Ishikawa (cell line): ENCODE data around the gene CDC5L.

Experiments used
- EP300 ChIP-seq: IDR thresholded peaks from 2 replicates; pipeline ENCODE4 v1.6.1; 2012; ENCODE audit warnings: borderline replicate concordance
- FOXM1 ChIP-seq: IDR thresholded peaks from 2 replicates; pipeline ENCODE4 v1.6.1; 2012; ENCODE audit warnings: low read depth, borderline replicate concordance
- TAF1 ChIP-seq: IDR thresholded peaks from 2 replicates; pipeline ENCODE4 v1.6.1; 2012; ENCODE audit warnings: low read depth, mild to moderate bottlenecking
- TF ChIP-seq, protein P1 (sequence below): IDR thresholded peaks from 2 replicates; pipeline ENCODE4 v1.6.1; 2012
- TF ChIP-seq, protein P2 (sequence below): IDR thresholded peaks from 2 replicates; pipeline ENCODE4 v1.6.1; 2012; ENCODE audit warnings: low read depth, mild to moderate bottlenecking

DNA sequence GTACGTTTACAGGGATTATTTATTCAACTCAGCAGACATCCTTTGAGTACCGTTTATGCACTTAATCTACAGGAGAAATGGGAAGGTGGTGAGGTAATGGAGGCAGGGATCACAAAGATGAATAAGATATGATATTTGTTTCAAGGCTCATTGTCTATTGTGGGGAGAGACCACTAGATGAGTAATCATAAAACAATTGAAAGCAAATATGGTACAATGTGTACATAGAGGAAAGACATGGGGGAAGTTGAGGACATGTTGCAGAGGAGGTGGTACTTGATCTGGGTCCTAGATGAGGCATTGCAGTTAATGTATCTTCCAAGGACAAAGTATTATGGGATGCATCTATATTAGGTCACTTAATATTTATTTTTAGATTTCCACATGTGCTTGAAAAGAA, 13.7 kb upstream of the CDC5L start:
- TF ChIP-seq, protein P1, sequence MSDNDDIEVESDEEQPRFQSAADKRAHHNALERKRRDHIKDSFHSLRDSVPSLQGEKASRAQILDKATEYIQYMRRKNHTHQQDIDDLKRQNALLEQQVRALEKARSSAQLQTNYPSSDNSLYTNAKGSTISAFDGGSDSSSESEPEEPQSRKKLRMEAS, result no peak
- TF ChIP-seq FOXM1 (no peak), TAF1 (no peak), EP300 (no peak)
- TF ChIP-seq, protein P2, sequence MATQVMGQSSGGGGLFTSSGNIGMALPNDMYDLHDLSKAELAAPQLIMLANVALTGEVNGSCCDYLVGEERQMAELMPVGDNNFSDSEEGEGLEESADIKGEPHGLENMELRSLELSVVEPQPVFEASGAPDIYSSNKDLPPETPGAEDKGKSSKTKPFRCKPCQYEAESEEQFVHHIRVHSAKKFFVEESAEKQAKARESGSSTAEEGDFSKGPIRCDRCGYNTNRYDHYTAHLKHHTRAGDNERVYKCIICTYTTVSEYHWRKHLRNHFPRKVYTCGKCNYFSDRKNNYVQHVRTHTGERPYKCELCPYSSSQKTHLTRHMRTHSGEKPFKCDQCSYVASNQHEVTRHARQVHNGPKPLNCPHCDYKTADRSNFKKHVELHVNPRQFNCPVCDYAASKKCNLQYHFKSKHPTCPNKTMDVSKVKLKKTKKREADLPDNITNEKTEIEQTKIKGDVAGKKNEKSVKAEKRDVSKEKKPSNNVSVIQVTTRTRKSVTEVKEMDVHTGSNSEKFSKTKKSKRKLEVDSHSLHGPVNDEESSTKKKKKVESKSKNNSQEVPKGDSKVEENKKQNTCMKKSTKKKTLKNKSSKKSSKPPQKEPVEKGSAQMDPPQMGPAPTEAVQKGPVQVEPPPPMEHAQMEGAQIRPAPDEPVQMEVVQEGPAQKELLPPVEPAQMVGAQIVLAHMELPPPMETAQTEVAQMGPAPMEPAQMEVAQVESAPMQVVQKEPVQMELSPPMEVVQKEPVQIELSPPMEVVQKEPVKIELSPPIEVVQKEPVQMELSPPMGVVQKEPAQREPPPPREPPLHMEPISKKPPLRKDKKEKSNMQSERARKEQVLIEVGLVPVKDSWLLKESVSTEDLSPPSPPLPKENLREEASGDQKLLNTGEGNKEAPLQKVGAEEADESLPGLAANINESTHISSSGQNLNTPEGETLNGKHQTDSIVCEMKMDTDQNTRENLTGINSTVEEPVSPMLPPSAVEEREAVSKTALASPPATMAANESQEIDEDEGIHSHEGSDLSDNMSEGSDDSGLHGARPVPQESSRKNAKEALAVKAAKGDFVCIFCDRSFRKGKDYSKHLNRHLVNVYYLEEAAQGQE, result no peak
